ENCODE data around the gene NMUR2.

Gene NMUR2

DNA sequence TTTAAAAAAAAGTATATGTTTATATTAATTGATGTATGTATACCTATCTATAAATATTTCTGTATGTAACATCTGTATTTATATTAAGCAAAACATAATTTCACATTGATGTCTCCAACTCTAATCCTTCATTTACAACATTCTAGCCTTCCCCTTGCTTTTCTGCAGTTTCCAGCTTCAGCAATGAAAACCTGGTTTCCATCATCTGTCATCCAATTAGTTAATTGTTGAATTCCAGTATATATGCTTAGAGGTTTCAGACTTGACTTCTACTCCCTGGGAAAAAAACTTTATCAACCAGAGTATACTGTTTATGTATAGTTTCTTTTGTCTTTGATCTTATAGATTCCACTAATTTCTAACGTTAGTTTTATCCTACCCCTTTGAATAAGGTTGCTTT lies 38.4 kb downstream of the NMUR2 start:
- no peak for DNase-seq

DNA sequence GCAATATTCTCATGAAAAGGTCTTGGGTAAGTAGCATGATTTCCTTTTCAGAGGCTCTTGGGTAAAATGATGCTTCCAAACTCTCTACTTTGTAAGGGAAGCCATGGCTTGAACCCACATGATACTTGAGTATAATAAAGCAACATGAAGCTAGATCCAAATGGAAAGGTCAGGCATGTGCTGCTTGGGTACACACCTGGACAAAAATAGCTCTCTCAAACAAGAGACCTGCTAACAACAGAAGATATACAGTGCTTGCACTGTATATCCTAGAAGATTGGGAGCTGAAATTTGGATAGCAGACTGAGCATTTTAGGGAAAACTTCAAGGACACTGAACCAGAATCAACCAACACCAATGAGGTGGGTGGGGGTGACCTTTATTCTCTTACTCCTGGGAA lies 40.2 kb downstream of the NMUR2 start:
- no peak for DNase-seq

DNA sequence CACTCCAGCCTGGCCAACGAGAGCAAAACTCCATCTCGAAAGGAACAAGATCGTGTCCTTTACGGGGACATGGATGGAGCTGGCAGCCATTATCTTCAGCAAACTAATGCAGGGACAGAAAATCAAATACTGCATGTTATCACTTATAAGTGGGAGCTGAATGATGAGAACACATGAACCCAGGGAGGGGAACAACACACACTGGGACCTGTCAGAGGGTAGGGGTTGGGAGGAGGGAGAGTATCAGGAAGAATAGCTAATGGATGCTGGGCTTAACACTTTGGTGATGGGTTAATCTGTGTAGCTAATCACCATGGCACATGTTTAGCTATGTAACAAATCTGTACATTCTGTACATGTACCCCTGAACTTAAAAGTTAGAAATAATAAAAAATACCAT lies 40.9 kb downstream of the NMUR2 start:
- DNase-seq, result no peak

DNA sequence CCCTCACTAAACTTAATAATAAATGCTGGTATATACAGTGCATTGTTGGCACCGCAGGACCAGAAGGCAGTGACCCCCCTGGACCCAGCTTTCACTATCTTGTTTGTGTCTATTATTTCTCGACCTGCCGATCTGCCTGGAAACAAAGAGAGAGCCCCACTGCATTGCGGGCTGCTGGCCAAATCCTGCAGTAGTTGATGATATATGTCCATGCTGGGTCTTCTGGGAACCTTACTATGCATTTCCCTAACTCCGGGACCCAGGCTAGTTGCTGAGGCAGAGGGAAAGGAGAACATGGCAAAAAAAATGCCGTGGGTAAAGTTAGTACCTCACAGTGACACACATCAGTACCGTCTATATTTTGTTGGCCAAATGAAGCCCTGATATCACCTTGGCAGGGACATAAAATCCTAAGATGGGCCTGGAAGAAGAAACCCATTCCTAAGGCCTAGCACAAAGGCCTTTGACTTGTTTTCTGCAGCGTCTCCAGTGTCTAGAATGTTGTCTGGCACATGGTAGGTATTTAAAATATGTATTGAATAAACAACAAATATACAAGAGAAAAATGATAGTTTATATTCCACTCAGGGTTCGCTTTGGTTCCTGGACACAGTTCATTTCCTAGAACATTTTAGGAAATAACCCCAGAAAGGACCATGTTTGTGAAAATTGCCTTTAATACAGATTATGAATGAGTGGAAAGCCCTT lies 46.1 kb downstream of the NMUR2 start:
- no peak for DNase-seq

DNA sequence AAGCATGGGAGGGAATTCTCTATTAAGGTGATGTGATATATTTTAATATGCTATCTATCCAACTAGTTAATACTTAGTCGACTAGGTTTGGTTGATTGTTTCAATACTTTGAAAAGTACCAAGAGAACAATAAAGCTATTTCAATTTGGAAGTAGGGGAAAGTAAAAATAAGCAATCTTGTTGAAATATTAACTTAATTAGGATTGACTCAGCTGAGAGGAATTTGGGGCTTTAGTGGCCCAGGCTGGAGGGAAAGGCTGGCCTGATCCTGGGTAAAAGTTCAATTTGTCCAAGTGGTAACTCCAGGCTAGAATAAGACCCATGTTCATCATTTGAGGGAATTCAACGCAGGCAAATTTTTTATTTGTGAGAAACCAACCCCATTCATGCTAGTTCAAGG lies 48.6 kb downstream of the NMUR2 start:
- no peak for DNase-seq

DNA sequence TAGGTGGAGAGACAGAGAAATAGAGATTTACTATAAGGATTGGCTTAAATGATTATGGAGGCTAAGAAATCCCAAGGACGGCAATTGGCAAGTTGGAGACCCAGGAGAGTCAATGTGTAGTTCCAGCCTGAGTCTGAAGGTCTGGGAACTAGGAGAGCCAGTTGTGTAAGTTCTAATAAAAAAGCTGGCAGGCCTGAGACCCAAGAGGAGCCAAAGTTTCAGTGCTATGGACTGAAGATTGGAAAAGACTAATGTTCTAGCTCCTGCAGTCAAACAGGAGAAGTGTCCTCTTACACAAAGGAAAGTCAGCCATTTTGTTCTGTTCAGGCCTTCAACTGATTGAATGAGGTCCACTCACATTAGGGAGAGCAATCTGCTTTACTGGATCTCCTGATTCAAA lies 50.0 kb downstream of the NMUR2 start:
- no peak for DNase-seq

DNA sequence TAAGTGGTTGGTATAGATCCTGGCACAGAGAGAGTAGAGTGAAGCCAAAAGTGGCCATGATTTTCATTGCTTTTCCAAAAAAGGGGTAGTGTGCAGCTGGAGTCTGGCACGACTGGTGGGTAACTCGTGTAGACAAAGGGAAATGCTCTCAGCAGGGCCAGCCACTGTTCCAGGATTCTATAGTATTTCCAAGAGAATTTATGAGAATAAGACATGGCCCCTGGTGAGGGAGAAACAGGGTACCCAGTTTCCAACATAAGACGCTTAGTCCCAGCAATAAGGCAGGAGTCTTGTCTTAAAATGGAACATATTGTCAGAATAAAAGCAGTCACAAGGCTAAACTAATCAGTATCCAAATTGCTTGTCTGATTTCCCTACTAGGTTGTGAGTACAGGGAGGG lies 52.1 kb downstream of the NMUR2 start:
- DNase-seq, result no peak

DNA sequence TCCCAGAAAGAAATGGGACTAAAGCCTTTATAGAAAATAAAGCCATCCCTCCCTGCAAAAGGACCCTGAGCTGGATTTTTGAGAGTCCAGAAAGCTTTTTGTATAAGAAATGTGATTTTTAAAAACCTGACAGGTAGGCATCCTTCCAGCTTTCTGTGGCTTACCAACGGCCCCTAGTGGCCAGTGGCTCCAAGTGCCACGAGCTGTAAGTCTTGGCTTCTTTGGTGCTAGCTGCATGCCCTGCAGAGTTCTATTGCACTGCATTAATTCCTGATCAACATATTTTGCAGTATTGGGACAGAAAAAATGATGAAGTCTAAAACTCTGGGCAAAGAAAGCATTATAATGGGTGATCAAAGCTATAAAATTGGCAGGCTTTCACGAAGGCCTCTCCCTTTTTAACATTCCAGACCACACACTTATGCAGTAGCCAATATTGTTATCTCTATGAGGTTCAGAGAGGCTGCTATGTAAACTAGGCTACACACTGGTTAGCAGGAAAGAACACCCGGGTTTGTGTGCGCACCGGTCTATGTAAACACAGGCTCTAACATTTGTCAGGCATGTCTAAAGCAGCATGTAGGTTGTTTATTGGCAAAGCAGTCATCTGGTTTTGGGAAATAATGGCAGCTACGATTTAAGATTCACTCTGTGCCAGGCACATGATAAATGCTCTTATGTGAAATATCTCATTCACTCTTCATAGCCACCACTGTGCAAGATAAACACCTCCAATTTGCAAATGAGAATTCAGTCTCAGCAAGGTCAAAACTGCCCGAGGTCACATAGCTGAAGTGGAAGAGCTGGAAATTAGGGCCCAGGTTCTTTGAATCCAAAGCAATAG lies 55.2 kb downstream of the NMUR2 start:
- peak in 1 of 2 experiments; percentile 1 for DNase-seq
